NCI-H774 (cell line): Measurements from ENCODE around the gene MICAL1.

Experiments
- DNase-seq: peaks from one replicate; lab custom pipeline; 2025; lab: John Stamatoyannopoulos, UW

MICAL1 gene

DNA sequence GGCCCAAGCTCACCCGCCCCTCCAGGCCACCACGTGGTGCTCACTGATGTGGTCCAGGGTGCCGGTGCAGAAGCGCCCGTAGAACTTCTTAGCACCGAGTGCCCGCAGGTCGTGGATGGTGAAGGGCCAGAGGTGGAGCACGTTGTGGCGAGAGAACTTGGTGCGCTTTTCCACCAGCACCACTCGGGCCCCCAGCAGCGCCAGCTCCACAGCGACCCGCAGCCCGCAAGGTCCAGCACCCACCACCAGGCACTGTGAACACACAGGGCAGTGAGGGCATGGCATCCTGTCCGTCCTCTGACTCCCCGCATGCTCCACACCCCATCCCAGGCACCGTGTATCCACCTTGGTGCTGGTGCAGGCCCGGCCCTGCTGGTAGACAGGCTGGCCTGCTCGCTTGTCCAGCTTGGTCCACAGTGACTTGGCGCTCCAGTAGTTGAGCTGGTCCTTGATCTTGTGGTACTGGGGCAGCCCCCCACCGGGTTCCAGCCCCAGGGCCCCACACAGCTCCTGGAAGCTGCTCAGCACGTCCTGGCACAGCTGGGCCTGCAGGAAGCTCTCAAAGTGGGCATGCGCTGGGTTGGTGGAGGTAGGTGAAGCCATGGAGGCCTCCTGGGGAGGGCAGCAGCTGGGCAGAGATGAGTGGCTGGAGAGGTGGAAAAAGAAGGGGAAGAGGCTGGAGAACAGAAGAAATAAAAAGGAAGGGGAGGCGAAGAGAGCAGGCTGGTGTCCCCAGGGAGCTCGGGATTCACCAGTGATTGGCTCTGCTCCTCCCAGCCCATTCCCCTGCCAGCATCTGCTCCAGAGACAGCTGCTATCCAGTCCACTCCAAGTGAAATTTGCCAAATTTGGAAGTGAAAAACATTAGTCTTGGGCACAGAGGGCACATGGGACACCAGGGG, 1.7 kb downstream of the MICAL1 start:
- no peak for DNase-seq

DNA sequence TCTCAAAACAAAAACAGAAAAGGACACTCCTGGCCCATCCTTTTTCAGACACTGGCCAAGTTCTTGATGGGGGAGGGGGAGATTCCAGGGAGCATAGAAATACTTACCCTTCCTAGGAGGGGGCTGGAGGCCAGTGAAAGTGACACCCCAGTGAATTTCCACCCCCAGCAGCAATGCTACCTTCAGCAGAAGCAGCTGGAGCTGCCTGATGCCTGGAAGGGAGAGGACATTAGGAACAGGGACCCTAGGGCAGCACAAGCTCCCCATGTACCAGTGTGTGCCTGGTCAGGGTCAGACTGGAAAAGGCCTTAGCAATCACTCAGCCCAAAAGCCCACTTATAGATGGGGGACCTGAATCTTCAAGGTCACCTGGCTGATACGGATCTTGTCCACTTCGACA, 2.4 kb downstream of the MICAL1 start:
- DNase-seq: no peak

DNA sequence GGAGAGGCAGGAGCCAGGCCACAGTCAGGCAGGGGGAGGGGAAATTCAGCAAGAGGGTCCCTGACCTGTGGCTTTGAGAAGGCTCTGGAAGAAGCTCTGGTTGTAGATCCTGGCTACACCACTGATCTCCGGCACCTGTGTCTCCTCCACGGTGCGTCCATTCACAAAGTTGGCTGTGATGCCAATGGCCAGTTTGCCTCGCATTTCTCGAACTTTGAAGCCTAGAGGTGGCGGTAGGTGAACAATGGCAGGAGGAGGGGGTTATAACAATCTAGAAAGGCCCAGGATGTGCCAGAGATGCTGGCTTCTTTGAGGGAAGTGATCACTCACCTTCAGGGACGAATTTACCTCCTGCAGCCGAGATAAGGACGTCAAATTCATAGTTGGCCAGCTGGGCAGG, 3.4 kb downstream of the MICAL1 start:
- no peak for DNase-seq

DNA sequence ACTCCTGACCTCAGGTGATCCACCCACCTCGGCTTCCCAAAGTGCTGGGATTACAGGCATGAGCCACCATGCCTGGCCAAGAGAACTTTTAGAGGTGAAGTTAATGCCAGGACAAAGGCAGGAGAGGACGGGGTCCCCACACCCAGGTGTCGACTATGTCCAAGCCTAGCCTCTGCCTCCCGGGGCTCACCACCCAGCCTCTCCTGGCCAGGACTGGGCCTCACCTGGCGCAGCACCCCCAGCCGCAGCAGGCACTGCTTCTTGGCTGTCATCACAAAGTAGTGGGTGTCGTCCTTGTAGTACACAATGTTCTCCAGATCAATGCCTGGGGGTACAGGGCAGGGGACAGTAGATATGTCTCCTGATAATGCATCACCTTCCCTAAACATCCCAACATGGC, 4.2 kb downstream of the MICAL1 start:
- DNase-seq: no peak

DNA sequence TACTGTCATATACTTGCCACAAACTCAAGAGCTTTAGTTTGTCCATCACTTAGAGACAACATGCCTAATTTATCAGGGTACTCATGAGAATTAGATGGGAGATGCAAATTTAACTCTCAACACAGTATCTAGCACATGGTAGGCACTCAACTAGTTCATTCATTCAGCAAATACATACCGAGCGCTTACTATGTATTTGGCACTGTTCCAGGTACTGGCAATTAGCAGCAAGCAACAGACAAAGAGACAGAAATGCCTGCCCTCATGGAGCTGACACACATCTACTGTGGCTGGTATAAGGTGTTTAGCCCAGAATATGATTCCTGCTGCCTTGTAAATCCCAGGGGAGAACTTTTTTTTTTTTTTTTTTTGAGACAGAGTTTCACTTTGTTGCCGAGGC, 4.8 kb downstream of the MICAL1 start:
- no peak for DNase-seq

DNA sequence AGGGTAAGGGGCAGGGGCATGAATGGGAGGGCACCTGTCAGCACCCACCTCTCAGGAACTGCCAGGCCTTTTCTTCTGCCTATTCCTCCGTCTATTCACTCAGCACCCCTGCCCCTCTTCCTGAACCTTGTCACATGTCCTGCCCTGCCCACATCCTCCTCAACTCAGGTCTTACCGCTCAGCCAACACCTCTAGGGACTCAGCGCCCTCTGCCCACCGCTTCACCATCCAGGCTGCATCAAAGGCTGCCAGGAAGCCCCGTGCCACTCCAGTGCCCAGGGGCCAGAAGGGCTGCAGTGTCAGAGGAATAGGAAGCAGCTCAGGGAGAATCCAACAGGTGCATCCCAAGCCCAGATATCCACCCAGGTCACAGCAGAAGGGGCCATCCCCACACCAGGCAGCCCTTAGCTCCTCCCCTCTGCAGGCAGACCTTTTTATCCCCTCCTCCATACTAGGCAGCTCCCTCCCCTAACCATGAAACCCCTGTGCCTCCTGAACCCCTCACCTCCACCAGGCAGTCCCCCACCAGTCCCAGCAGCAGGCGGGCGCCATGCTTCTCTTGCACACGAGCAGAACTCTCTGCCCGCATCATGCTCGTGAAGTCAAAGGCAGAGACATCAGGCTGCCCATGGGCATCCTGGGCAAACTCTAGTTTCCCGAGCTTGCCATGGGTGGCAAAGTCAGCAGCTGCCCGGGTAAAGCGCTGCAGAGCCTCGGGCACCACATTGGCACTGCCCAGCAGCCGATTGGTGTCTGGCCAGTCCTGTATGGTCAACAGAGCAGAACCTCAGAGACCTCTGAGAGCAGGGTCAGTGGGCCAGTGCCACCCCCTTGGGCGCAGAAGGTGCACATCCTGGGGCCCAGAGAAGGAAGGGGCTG, 5.5 kb downstream of the MICAL1 start:
- DNase-seq: no peak

DNA sequence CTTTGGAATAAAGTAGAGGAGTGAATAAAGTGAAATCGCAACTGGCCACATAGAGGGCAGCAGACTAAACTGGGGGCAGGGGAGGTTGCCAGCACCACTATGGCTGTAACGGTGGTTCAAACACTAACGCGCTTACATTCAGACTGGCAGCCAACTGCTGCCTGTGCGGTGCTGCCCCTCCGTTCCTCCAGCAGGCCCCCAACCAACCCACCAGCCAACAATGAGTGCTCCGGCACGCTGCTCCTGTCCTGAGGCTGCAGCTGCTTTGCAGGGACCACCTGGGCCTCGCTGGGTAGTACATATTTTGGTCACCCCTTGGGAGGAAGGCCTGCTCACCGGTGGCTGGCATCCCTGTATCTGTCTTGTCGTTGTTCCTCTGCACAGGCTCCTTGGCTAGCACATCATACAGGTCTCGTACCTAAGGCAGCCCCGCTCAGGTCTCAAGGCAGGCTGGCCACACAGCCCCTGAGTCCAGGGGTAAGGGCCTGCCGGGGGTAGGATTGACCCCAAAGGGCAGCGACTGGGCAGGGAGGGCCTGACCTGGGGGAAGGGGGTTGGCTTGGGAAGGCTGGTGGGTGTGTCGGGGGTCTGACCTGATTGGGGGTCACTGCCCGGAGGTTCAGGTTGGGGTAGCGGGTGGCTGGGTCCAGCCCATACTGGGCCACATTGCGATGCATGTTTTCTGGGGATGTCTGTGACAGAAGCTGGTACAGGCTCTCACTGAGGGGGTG, 6.3 kb downstream of the MICAL1 start:
- DNase-seq: no peak

DNA sequence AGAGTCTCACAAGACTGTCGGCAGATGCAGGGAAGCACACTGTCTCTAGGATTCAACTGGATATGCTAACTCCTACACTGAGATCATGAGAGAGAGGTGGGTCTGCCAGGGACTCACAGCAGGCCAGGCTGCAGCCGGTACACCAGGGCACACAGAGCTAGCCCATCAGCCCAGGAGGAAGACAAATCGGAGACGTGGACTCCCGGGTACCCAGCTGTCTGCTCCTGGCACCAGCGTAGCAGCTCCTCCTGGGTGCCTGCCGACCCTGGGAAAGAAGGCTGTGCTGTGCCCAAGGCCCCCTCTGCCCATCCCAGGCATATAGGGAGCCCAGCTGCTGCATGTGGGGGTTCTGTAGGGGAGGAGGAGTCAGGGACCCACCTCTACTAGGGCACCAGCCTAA, 7.0 kb downstream of the MICAL1 start:
- no peak for DNase-seq

DNA sequence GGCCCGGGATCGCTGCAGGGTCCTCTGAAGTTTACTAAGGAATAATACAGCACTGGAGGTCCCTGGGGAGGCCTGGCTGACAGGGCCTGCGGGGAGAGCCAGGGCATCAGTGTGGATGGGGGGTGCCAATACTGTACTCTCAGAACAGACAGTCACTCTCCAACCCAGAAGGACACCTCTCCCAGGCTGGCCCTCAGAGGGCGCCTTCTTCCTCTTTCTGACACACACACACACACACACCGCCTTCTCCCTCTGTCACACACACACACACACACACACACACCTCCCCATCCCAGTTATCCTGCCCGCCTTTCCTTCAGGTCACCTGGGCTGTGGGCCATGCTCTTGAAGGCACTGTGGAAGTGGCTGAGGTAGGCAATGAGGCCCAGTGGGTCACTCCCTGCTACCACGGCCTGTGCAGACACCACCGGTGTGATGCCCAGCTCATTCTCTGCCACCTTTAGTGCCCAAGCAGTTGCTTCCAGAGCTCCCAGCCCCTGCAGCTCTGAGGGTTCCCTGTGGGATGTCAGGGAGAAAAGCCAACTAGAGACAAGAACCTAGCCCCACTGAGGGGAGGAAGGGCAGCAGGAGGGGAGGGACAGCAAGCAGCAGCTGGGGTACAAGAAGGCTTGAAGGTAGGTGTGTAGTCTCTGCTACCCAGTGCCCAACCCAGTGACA, 7.6 kb downstream of the MICAL1 start:
- no peak for DNase-seq

DNA sequence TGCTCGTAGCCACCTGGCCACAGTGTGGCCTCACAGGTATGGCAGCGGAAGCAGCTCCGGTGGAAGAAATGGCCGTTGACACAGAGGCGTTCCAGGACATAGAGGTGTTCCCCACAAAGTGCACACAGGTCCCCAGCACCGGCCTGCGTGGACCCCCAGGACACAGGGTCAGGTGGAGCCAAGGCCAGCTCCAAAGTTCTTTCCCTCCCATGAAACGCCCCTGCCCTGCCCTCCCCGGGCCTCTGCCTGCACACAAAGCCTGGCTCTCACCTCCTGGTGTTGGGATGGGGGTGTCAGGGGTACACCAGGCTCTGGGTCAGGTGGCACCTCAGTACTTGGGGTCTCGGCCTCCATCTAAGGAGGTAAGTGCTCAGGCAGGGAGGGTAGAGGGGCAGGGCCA, 8.5 kb downstream of the MICAL1 start:
- DNase-seq: no peak

DNA sequence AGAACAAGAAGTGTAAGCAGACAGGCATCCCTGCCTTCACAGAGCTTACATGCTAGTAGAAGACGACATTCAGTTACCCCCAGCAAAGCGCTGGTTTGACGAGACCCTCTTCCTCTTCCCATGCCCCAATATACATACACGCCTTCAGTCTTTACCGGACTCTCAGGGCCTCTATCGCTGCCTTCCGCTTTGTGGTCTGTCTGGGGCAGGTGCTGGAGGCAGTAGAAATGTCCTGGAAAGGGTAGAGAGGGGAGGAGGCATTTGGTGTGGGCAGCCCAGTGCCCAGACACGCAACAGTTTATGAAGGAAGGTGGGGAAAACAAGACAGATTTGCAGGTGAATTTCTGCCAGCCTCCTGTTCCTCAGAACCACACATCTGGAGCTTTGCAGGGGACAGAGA, 9.0 kb downstream of the MICAL1 start:
- no peak for DNase-seq

DNA sequence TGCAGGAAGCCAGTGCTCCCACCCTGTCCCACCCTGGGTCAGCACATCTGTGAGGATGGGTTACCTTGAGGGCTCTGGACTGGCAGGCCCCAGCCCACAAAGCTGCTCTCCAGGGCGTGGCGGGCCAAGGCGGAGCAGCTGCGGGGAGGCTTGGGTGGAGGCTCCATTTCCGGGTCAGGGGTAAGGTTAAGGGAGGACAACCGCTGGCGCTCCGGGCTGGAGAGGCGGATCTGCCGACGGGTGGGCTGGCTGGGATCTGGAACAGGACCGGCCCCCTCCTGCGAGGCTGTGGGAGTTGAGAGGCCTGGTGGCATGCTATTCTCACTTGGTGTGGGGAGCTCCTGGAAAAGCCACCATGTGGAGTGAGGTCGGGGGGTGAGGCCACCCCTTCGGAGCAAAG, 9.5 kb downstream of the MICAL1 start:
- no peak for DNase-seq

DNA sequence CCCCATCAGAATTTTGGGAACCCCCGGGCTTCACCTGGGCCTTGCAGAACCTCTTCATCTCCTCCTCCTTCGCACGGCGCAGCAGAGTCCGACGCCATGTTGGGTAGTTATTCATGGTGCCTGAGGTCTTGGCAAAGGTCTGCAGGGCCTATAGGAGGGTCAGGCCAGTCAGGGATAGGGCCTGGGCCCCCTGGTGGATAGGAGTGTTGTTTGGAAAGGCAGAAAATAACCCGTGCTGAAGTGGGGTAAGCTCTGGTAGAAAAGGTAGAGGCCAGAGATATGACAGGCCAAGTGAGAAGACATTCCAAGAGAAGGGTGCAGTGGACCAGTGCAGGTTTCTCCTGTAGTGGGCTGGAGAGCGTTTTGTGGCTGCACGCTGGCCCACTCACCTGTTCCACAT, 10.2 kb downstream of the MICAL1 start:
- no peak for DNase-seq

DNA sequence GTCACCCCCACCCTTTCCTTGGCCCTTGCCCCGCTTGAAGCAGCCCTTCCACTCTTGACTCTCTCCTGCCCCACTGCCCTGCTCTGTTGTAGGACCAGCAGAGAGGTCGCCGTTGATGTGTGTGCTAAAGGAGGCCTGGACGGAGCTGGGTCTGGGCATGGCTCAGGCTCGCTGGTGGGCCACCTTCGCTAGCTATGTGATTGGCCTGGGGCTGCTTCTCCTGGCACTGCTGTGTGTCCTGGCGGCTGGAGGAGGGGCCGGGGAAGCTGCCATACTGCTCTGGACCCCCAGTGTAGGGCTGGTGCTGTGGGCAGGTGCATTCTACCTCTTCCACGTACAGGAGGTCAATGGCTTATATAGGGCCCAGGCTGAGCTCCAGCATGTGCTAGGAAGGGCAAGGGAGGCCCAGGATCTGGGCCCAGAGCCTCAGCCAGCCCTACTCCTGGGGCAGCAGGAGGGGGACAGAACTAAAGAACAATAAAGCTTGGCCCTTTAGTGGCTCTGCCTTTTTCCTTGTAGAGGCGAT, 12.1 kb downstream of the MICAL1 start:
- no peak for DNase-seq

DNA sequence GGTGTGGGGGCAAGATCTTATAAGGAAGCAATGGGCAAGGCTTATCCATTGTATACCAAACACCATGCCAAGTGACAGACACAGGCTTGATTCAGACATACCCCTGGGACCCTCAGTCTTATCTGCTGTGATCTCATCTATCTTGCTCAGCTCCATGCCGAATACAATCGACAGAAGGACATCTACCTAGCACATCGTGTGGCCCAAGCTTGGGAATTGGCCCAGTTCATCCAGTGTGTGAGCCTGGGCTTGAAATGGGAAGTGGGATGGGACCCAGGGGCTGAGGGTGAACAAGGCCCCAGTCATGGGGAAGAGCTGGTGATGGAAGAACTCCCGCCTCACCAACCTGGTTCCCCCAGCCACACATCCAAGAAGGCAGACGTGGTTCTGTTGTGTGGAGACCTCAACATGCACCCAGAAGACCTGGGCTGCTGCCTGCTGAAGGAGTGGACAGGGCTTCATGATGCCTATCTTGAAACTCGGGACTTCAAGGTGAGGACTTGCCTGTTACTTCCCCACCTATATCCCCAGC, 13.1 kb downstream of the MICAL1 start:
- DNase-seq: no peak

DNA sequence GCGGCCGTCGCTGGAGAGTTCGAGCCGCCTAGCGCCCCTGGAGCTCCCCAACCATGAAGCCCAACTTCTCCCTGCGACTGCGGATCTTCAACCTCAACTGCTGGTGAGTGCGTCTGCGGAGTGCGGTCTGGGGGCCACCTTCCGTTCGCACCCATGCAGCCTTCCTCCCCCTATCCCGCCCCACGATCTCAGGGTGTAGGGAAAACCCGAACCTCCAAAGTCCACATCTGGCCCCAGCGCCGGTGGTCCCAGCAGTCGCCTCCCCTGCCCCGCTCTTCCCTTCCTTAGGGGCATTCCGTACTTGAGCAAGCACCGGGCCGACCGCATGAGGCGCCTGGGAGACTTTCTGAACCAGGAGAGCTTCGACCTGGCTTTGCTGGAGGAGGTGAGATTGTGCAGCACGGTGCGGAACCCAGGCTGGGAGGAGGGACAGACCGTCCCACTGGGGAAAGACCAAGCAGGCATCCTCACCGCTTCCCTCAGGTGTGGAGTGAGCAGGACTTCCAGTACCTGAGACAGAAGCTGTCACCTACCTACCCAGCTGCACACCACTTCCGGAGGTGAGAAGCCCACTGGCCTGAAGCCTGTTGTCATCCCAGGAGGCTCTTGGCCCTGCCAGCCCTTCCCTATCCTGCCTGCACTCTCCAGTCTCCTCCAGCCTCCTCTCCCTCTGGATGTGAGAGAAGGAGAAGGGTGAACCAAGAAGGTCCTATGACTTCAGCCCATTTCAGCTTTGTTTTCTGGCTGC, 14.3 kb downstream of the MICAL1 start:
- DNase-seq: peak; percentile 29

DNA sequence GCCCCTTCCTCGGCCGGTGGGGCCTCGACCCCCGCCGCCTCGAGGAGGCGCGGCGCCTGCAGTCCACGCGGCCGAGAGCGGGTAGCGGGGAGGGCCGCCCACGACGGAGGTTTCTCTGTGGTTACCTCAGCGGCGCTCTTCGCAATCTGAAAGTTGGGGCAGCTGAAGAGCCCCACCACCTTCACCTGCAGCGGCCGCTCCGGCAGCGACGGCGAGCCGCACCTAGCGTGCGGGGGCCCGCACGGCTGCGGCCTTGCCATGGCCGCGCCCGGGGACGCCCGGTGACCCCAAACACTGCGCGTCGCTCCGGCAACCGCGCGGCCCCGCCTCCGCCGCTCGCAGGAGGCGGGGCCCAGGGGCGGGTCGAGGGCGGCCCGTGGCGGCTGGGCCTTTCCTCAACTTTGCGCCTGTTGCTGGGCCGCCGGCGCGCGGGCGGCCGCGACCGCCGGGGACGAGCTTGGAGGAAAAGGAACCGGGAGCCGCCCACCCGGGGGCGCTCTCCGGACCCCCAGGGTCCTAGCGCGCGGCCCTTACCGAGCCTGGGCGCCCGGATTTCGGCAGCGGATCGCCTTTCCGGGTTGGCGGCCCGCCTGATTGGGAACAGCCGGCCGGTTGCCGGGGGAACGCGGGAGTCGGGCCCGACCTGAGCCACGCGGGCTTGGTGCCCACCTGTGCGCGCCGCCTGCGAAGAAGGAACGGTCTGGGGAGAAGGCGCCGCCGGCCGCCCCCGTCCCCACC, 15.1 kb downstream of the MICAL1 start, which contains the start of the genes PPIL6 and SMPD2:
Gene PPIL6, minus strand, starts transcription at position 298 of the 738 bp plus-strand sequence. Its CDS starts 38 bp downstream, at position 260.
Gene SMPD2, plus strand, starts transcription at position 394 of the 738 bp plus-strand sequence. CDS start 398 bp downstream, outside the sequence.
- DNase-seq: peak; percentile 95

DNA sequence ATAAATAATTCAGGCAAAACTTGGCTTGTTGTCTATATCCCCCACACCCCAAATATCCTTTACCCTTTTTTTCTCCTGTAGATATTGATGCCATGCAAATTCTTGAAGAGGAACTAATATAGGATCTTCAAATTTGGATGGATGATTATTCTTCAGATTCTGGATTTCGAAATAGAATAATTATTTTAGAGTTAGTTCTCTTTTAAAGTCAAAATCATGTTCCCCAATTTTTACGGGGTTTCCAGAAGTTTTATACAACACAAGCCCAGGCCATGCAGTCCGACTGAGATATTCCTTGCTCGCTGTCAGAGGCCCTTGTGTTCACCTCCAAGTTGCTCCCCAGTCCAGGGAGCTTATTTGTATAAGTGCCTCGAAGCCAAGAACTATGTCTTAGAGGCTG, 19.5 kb downstream of the MICAL1 start:
- no peak for DNase-seq

DNA sequence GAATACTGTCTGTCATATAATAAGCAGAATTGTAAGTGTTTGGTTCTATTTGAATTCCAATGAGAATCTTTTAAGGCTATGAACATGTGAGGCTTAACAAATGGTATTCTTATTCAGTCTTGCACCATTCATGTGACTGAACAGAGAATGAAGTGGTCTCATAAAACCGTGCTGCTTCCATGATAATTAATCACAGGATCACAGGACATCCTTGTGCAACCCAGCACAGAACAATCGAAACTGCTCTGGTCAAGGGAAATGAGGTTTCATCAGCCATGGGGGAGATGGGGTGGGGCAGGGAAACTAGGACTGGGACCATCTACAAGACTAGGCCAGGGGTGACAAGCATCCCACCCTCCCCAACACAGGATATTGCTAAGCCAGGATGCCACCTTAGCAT, 21.1 kb downstream of the MICAL1 start:
- no peak for DNase-seq

DNA sequence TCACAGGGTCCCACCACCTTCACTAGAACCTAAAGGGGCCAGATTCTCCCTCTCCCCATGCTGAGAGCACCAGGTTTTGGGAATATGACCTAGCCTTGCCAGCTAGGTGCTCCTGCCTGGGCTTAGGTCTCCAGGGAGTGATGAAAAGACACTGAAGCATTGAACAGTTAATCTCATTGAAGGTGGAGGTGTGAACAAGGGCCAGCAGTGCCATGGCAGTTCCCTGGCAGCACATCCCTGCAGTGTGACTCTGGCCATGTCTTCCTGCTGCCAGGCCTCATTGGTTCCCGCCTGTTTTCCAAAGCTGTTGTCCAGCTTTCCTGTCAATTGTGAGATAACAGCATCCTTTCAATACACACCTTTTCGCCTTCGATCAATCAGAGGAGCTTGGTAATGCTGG, 26.1 kb downstream of the MICAL1 start:
- DNase-seq: no peak
